Esophagus muscularis mucosa (tissue), 4 donors: Measurements from ENCODE around the gene STK10. TPM values are rescaled to one million over a fixed set of nuclear protein-coding genes. Genes with fewer than 3 reads are reported as not detected.

Experiments
- DNase-seq: peaks from one replicate; pipeline ENCODE4 v3.0.0-alpha.2; 2017; ENCODE audit errors: extremely low spot score
- H3K27ac ChIP-seq, 4 donors: fragments of 200-600 bp; sonication (generic); replicated peaks in 1 of 4; 1 replicate in 3 of 4; 2 replicates in 1 of 4; pipeline ENCODE4 v1.5.1; 2016 to 2019; ENCODE audit warnings: mild to moderate bottlenecking in 1 of 4
- H3K27me3 ChIP-seq, 4 donors: fragments of 200-600 bp; sonication (generic); one replicate each; pipeline versions ENCODE4 v1.5.1 to v1.6.0; 2016 to 2019
- H3K36me3 ChIP-seq, 4 donors: fragments of 200-600 bp; sonication (generic); one replicate each; pipeline ENCODE4 v1.5.1; 2016 to 2019
- H3K4me1 ChIP-seq, 4 donors: fragments of 200-600 bp; sonication (generic); one replicate each; pipeline ENCODE4 v1.5.1; 2016 to 2019
- H3K4me3 ChIP-seq, 4 donors: fragments of 200-600 bp; sonication (generic); 1 replicate in 2 of 4; 2 replicates in 2 of 4; pipeline ENCODE4 v1.5.1; 2016 to 2019; ENCODE audit warnings: mild to moderate bottlenecking in 4 of 4, moderate library complexity in 1 of 4
- H3K9me3 ChIP-seq, 4 donors: fragments of 200-600 bp; sonication (generic); 1 replicate in 3 of 4; 2 replicates in 1 of 4; pipeline ENCODE4 v1.5.1; 2016 to 2019
- CTCF ChIP-seq, 3 experiments: fragments of 200-600 bp in 2 of 3; fragments of 450-650 bp in 1 of 3; sonication (generic) in 2 of 3; IDR thresholded peaks; one replicate each; pipeline ENCODE4 v1.5.1; 2017 to 2019; ENCODE audit warnings: antibody characterized with exemption in 3 of 3, mild to moderate bottlenecking in 2 of 3, moderate library complexity in 1 of 3
- EP300 ChIP-seq: sonication (generic); formaldehyde crosslinking; IDR thresholded peaks from one replicate; pipeline ENCODE4 v1.6.1; 2017; ENCODE audit warnings: antibody characterized with exemption
- POLR2A ChIP-seq: fragments of 450-650 bp; IDR thresholded peaks from one replicate; pipeline ENCODE4 v1.6.1; 2017; ENCODE audit warnings: antibody characterized with exemption, moderate library complexity, mild to moderate bottlenecking, low read depth
- POLR2AphosphoS5 ChIP-seq, 2 donors: sonication (generic); formaldehyde crosslinking; IDR thresholded peaks; one replicate each; pipeline ENCODE4 v1.6.1; 2017; ENCODE audit warnings: antibody characterized with exemption in 2 of 2
- WGBS: methylation state at CpG from one replicate; pipeline ENCODE4 v1.1.5; 2018; 5-methylcytosine and 5-hydroxymethylcytosine counted together
- intact Hi-C: fragments of 100-400 bp; cut with DNase I; formaldehyde crosslinking; loops from one replicate; pipeline ENCODE4 v1.15.1; 2023
- total RNA-seq, 4 donors: library from RNA; depleted of rRNA; stranded (reverse); fragments of >200 nt; gene quantifications; one replicate each; pipeline versions ENCODE4 v1.1.0 to v1.2.1, GENCODE V29; 2016

STK10 gene
- total RNA-seq, 4 donors from 2014 or later, result 18.8 to 21.8 (median 19.4) TPM

- H3K4me3 ChIP-seq, result no peak overlapping the region
- no peak for DNase-seq
- H3K9me3 ChIP-seq, result no peaks in the 10 kb centered on the region
- H3K27me3 ChIP-seq, result no peaks in the 10 kb centered on the region
- TF ChIP-seq POLR2AphosphoS5 (IDR thresholded peaks at IDR 0.05) (no peak), CTCF (IDR thresholded peaks at IDR 0.05) (no peak), EP300 (no peak)
- 96% methylated on average over 9 of the region's 9 CpGs for WGBS
- peaks cover 12 to 48% (median 39%) of the 10 kb centered on the region in 4 donors for H3K36me3 ChIP-seq
- peaks cover 0 to 18% (median 14%) of the 10 kb centered on the region in 4 donors for H3K4me1 ChIP-seq
- intact Hi-C loops, result no loop called here
- no peak overlapping the region for H3K27ac ChIP-seq
These were observed 123.3 kb downstream of the STK10 start for GRCh38 chr5:172064766-172065165.

GRCh38 chr5:172064358-172064757 lies 123.7 kb downstream of the STK10 start:
- Histone ChIP-seq H3K27ac (no peak overlapping the region), H3K4me1 (peaks cover 0 to 18% (median 14%) of the 10 kb centered on the region in 4 donors), H3K36me3 (peaks cover 12 to 52% (median 42%) of the 10 kb centered on the region in 4 donors), H3K27me3 (no peaks in the 10 kb centered on the region), H3K4me3 (no peak overlapping the region), H3K9me3 (no peaks in the 10 kb centered on the region)
- no peak for TF ChIP-seq CTCF (IDR thresholded peaks at IDR 0.05)
- no peak for TF ChIP-seq POLR2AphosphoS5 (IDR thresholded peaks at IDR 0.05)
- no peak for TF ChIP-seq POLR2A
- no peak for TF ChIP-seq EP300
- no peak for DNase-seq
- WGBS, result 87% methylated on average over 5 of the region's 5 CpGs
- intact Hi-C loops, result no loop called here

GRCh38 chr5:172063463-172064235 lies 124.4 kb downstream of the STK10 start:
- peaks cover 0 to 18% (median 14%) of the 10 kb centered on the region in 4 donors for H3K4me1 ChIP-seq
- no peak for TF ChIP-seq EP300
- TF ChIP-seq CTCF (IDR thresholded peaks at IDR 0.05), result no peak
- no peak for TF ChIP-seq POLR2AphosphoS5 (IDR thresholded peaks at IDR 0.05)
- H3K27me3 ChIP-seq, result no peaks in the 10 kb centered on the region
- no peaks in the 10 kb centered on the region for H3K9me3 ChIP-seq
- H3K4me3 ChIP-seq, result no peak overlapping the region
- H3K27ac ChIP-seq, result no peak overlapping the region
- peaks cover 12 to 56% (median 47%) of the 10 kb centered on the region in 4 donors for H3K36me3 ChIP-seq
- 83% methylated on average over 15 of the region's 15 CpGs for WGBS
- no peak for DNase-seq
- intact Hi-C loops, result no loop called here

GRCh38 chr5:172059661-172060100 lies 128.3 kb downstream of the STK10 start:
- H3K27ac ChIP-seq, result no peak overlapping the region
- no peaks in the 10 kb centered on the region for H3K27me3 ChIP-seq
- peaks cover 20 to 92% (median 76%) of the 10 kb centered on the region in 4 donors for H3K36me3 ChIP-seq
- TF ChIP-seq CTCF (IDR thresholded peaks at IDR 0.05) (peak in 2 of 3 experiments; percentile 36 to 58), POLR2A (no peak)
- H3K4me3 ChIP-seq, result no peak overlapping the region
- 72% methylated on average over 5 of the region's 5 CpGs for WGBS
- no peaks in the 10 kb centered on the region for H3K4me1 ChIP-seq
- no peaks in the 10 kb centered on the region for H3K9me3 ChIP-seq
- DNase-seq, result no peak
- intact Hi-C loops, result no loop called here
